ENCODE data around the gene FCHSD2. TPM values are rescaled to one million over a fixed set of nuclear protein-coding genes. Genes with fewer than 3 reads are reported as not detected.

The FCHSD2 gene
- total and polyA plus RNA-seq, 2 donors (not counting 1 experiment from before 2014, with no cell fraction given) = 19.5 to 40.6 TPM

DNA sequence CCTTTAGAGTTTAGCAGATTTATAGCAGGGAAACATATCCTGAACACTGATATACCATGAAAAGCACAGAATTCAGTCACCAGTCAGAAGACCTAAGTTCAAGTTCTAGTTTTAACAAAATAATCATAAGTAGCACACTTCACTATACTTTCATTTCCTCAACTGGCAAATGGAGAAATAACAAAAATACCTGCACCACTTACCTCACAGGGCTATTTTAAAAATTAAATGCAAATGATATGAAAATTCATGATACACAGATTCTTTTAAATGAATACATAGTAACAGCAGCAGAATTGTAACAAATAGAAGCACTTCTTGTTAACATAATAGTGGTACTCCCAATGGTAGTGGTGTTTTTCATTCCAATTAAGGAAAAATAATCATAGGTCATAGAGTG, 139.0 kb downstream of the FCHSD2 start:
- no peak overlapping the region for H3K4me2 ChIP-seq (ENCODE audit: extremely low read depth, insufficient read depth, low read length)

DNA sequence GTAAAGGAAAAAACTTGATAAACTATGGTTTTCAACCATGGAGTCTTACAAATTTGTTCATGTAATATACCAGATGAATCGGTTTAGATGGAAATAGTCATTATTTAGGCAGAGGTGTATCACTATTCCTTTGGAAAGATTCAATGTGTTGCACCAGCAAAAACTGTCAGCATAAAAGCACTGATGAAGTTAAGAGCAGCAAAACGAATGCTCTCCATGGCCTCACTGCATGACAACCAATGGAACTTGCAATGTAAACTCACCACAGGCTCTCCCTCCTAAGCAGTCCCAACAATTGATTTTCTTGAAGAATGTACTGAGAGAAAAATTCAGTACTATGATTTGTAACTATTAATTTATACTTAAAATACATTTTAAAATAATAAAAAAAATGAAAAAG, 139.9 kb downstream of the FCHSD2 start:
- Histone ChIP-seq H3K27me3 (ENCODE audit: control insufficient read depth, insufficient read depth, low read length) (no peaks in the 10 kb centered on the region), H3K79me2 (ENCODE audit: control insufficient read depth, insufficient read depth, low read length) (no peaks in the 10 kb centered on the region), H2AFZ (ENCODE audit: low read length) (no peak overlapping the region), H3K9ac (ENCODE audit: insufficient read depth, low read length) (no peak overlapping the region), H3K9me3 (ENCODE audit: control insufficient read depth, insufficient read depth, low read depth, low read length) (no peaks in the 10 kb centered on the region), H3K4me1 (ENCODE audit: control insufficient read depth, extremely low read depth, insufficient read depth, low read length) (no peaks in the 10 kb centered on the region), H3K4me2 (ENCODE audit: extremely low read depth, insufficient read depth, low read length) (no peak overlapping the region), H4K20me1 (ENCODE audit: control insufficient read depth, extremely low read depth, insufficient read depth, low read length) (no peaks in the 10 kb centered on the region), H3K27ac (ENCODE audit: insufficient read depth, low read length) (no peak overlapping the region), H3K4me3 (replicated peaks in 1 of 4; ENCODE audit: control extremely low read depth in 1 of 4, insufficient read depth in 1 of 4, low read depth in 3 of 4, low read length in 4 of 4) (no peak overlapping the region), H3K36me3 (ENCODE audit: control insufficient read depth, insufficient read depth, low read length) (no peaks in the 10 kb centered on the region)
- no peak for TF ChIP-seq EZH2 (IDR thresholded peaks at IDR 0.05; ENCODE audit: low read length, missing control alignments)
- TF ChIP-seq, protein P1, sequence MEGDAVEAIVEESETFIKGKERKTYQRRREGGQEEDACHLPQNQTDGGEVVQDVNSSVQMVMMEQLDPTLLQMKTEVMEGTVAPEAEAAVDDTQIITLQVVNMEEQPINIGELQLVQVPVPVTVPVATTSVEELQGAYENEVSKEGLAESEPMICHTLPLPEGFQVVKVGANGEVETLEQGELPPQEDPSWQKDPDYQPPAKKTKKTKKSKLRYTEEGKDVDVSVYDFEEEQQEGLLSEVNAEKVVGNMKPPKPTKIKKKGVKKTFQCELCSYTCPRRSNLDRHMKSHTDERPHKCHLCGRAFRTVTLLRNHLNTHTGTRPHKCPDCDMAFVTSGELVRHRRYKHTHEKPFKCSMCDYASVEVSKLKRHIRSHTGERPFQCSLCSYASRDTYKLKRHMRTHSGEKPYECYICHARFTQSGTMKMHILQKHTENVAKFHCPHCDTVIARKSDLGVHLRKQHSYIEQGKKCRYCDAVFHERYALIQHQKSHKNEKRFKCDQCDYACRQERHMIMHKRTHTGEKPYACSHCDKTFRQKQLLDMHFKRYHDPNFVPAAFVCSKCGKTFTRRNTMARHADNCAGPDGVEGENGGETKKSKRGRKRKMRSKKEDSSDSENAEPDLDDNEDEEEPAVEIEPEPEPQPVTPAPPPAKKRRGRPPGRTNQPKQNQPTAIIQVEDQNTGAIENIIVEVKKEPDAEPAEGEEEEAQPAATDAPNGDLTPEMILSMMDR (conservative IDR thresholded peaks at IDR 0.05 in 1 of 2, IDR thresholded peaks at IDR 0.05 in 1 of 2; ENCODE audit: low read depth in 1 of 2, low read length in 2 of 2) = no peak
- no peak for DNase-seq (ENCODE audit: low read depth in 2 of 2)

More for the DNA sequence above, 139.0 kb downstream of the FCHSD2 start:
- no peak overlapping the region for H3K9ac ChIP-seq (ENCODE audit: insufficient read depth, low read length)
- no peaks in the 10 kb centered on the region for H4K20me1 ChIP-seq (ENCODE audit: control insufficient read depth, extremely low read depth, insufficient read depth, low read length)
- no peaks in the 10 kb centered on the region for H3K27me3 ChIP-seq (ENCODE audit: control insufficient read depth, insufficient read depth, low read length)
- H3K4me3 ChIP-seq (replicated peaks in 1 of 4; ENCODE audit: control extremely low read depth in 1 of 4, insufficient read depth in 1 of 4, low read depth in 3 of 4, low read length in 4 of 4) = no peak overlapping the region
- no peak overlapping the region for H2AFZ ChIP-seq (ENCODE audit: low read length)
- no peak overlapping the region for H3K27ac ChIP-seq (ENCODE audit: insufficient read depth, low read length)
- H3K36me3 ChIP-seq (ENCODE audit: control insufficient read depth, insufficient read depth, low read length) = no peaks in the 10 kb centered on the region
- TF ChIP-seq, protein P1 (conservative IDR thresholded peaks at IDR 0.05 in 1 of 2, IDR thresholded peaks at IDR 0.05 in 1 of 2; ENCODE audit: low read depth in 1 of 2, low read length in 2 of 2) = no peak
- TF ChIP-seq EZH2 (IDR thresholded peaks at IDR 0.05; ENCODE audit: low read length, missing control alignments) = no peak
- H3K9me3 ChIP-seq (ENCODE audit: control insufficient read depth, insufficient read depth, low read depth, low read length) = no peaks in the 10 kb centered on the region
- no peaks in the 10 kb centered on the region for H3K79me2 ChIP-seq (ENCODE audit: control insufficient read depth, insufficient read depth, low read length)
- DNase-seq (ENCODE audit: low read depth in 2 of 2) = no peak
- no peaks in the 10 kb centered on the region for H3K4me1 ChIP-seq (ENCODE audit: control insufficient read depth, extremely low read depth, insufficient read depth, low read length)

DNA sequence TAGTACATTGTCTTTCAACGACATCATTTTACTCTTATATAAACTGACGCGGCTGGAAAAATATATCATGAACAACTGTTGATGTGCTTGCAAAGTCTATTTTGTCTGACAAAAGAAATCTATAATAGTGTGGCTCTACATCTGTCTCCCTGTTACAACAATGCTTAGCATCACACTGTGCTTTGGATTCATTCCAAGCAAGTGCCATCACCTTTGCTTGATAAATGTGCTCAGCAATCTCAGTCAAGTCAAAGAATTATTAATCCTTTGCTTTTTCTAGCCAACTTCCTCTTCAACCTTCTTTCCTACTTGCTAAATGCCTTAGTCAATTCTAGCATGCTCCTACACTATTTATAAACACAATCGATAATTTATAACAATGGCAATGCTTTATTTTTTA, 140.5 kb downstream of the FCHSD2 start:
- TF ChIP-seq, protein P1 (conservative IDR thresholded peaks at IDR 0.05 in 1 of 2, IDR thresholded peaks at IDR 0.05 in 1 of 2; ENCODE audit: low read depth in 1 of 2, low read length in 2 of 2) = no peak
- TF ChIP-seq EZH2 (IDR thresholded peaks at IDR 0.05; ENCODE audit: low read length, missing control alignments) = no peak
- H4K20me1 ChIP-seq (ENCODE audit: control insufficient read depth, extremely low read depth, insufficient read depth, low read length) = no peaks in the 10 kb centered on the region
- no peak overlapping the region for H3K9ac ChIP-seq (ENCODE audit: insufficient read depth, low read length)
- no peak overlapping the region for H3K4me2 ChIP-seq (ENCODE audit: extremely low read depth, insufficient read depth, low read length)
- no peaks in the 10 kb centered on the region for H3K27me3 ChIP-seq (ENCODE audit: control insufficient read depth, insufficient read depth, low read length)
- H3K4me3 ChIP-seq (replicated peaks in 1 of 4; ENCODE audit: control extremely low read depth in 1 of 4, insufficient read depth in 1 of 4, low read depth in 3 of 4, low read length in 4 of 4) = no peak overlapping the region
- no peak overlapping the region for H2AFZ ChIP-seq (ENCODE audit: low read length)
- no peak overlapping the region for H3K27ac ChIP-seq (ENCODE audit: insufficient read depth, low read length)
- no peaks in the 10 kb centered on the region for H3K36me3 ChIP-seq (ENCODE audit: control insufficient read depth, insufficient read depth, low read length)
- DNase-seq (ENCODE audit: low read depth in 2 of 2) = peak; percentile 19 to 20
- no peaks in the 10 kb centered on the region for H3K4me1 ChIP-seq (ENCODE audit: control insufficient read depth, extremely low read depth, insufficient read depth, low read length)
- no peaks in the 10 kb centered on the region for H3K9me3 ChIP-seq (ENCODE audit: control insufficient read depth, insufficient read depth, low read depth, low read length)
- H3K79me2 ChIP-seq (ENCODE audit: control insufficient read depth, insufficient read depth, low read length) = no peaks in the 10 kb centered on the region
